GM19467 (cell line): Measurements from ENCODE around the gene RPS6KB1.
A peak's percentile ranks its signal among the peaks of the same experiment; 100 is the strongest.
"Not testable (repeated sequence)": the region's sequence is repeated elsewhere in the genome, so short reads cannot be mapped to it uniquely, and the experiment has no call there.

Source experiments
- ATAC-seq: cut with Tn5 transposase; IDR thresholded peaks from one replicate; pipeline ENCODE4 v1.9.1; 2021; ENCODE audit warnings: mild to moderate bottlenecking, moderate library complexity; ENCODE audit not compliant: unreplicated experiment

RPS6KB1 gene

DNA sequence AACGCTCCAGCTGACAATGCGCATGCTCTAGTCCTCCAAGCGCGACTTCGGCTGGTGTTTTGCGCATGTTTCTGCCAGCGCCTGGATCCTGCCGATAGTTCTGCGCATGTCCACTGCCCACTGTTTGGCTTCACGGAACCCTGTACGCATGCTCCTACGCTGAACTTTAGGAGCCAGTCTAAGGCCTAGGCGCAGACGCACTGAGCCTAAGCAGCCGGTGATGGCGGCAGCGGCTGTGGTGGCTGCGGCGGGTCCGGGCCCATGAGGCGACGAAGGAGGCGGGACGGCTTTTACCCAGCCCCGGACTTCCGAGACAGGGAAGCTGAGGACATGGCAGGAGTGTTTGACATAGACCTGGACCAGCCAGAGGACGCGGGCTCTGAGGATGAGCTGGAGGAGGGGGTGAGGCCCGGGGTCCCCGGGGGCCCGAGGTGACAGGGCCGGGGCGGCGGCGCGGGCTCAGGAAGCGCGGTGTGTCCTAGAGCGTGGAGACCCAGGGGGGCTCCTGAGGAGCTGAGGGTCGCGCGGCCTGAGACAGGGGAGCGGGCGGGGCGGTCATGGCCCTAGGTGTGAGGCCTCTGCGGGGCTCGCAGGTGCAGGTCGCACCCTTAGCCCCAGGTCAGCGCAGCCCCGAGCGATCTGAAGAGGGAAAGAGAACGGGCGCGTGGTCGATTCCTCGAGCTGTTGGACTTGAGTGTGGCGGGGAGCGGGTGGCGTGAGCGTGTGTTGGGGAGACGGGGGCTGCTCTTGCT lies at the start of gene RPS6KB1, which contains the start of gene TUBD1:
RPS6KB1 (plus strand) TSS at position 198 of the 752 bp plus-strand sequence; CDS start at position 262, 64 bp downstream.
TUBD1 (minus strand) TSS at position 20 of the 752 bp plus-strand sequence. CDS start 1,941 bp downstream, outside the sequence.
- ATAC-seq: peak; percentile 84

DNA sequence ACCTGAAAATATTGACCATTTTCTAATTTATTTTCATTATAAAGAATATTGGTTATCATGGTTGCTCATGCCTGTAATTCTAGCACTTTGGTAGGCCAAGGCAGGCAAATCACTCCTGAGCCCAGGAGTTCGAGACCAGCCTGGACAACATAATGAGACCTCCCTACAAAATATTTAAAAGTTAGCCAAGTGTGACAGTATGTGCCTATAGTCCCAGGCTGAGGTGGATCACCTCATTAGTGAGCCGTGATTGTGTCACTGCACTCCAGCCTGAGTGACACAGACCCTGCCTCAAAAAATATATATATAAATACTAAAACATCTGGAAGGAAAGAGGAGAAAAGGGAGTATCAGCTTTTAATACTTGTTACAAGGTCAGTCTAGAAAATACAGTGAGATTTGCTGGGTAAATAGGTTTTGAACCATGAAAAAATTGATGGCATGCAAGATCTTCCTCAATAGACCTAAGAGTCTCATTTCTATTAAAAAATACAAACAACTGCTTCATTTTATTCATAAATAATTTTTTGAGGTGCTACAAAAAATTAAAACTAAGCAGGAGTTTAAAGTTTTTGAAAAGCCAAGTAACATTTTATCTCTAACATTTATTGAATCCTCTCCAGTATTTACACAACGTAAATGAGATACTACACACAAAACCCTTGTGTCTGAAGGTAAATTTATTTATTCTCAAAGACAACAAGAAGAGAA lies 47.9 kb upstream of the RPS6KB1 start:
- ATAC-seq: no peak

DNA sequence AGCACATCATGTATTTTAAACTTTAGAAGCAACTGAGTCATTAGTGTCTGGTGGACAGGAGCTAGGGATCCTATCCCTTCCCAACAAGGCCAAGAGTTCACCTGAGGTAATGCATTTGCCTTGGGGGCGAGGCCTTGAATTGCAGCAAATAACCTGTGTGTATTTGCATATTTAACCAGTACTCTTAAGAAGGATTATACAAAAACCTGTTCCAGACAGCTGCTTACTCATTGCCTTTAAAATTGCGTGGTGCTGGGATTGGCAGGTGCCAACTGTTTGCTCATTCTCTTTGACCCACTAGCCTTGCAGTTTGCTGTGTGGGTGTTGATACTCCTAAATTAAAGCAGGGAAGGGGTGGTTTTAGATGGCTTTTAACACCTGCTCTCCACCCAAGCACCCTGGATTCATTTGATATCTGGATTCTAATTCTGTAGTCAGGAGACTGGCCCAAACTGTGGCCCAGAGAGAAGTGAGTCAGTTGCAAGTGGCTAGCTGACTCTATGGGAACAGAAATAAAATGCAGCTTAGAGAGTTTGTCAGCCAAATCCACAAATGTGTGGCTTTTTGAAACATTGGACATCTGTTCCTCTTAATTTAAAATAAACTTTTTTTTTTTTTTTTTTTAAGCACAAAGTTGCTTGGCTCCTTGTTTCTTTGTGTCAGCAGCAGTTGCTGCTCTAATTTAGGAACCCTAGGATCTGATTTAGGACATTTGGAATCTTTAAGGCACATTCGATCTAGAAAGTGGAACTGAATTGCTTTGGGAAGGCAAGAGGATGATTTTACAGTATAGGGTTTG lies 47.1 kb upstream of the RPS6KB1 start:
- no peak for ATAC-seq

DNA sequence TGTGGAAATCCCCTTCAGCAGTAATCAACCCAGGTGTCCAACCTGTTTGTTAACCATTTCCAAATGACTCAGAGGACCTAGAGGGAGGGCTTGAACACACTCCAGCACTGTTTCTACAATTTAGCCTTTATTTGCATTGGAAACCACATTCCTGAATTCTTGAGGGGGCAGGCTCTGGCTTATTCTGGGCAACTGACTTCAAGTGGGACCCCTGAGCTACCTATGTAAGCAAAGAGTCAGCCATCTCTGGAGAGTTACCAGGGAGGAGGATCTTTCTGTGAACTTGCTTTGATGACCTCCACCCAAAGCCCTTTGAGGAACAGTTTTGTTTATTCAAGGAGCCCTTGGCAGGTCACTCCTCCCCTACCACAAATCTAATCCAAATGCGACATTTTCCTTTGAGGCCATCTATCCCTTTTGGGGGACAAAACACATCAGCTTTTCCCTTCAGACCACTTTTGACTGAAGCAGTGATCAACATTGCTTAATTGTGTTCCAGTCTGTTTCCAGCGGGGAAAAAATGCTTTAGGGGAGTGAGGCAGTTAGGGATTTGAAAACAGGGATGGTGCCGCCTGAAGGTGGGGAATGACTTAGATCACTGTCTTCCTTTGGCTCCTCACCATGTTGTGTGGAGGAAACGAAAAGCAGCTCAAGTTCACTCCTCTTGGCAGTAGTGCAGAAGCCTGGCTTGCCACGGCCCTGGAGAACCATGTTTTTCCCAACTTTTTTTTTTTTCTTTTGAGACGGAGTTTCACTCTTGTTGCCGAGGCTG lies 46.3 kb upstream of the RPS6KB1 start:
- peak; percentile 43 for ATAC-seq

DNA sequence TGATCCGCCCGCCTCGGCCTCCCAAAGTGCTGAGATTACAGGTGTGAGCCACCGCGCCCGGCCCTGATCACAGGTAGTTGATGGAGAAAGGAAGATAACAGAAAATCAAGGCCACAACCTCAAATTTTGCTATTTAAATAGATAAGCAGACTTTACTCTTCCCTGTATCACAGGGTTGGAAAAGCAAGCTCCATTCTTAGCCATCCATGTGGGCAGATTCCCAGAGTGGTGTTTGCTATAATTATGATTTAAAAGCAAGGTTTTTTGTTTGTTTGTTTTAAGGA lies 44.6 kb upstream of the RPS6KB1 start:
- ATAC-seq: no peak

DNA sequence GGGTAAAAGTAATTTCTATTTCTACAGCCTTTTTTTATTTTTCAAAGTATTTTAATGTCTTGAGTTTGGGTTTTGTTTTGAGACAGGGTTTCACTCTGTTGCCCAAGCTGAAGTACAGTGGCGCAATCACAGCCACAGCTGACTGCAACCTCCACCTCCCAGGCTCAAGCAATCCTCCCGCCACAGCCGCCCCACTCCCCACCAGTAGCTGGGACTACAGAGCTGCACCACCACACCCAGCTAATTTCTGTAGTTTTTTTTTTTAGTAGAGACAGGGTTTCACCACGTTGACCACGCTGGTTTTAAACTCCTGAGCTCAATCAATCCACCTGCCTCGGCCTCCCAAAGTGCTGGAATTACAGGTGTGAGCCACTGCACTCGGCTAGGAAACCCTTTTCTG lies 44.1 kb upstream of the RPS6KB1 start:
- no peak for ATAC-seq

DNA sequence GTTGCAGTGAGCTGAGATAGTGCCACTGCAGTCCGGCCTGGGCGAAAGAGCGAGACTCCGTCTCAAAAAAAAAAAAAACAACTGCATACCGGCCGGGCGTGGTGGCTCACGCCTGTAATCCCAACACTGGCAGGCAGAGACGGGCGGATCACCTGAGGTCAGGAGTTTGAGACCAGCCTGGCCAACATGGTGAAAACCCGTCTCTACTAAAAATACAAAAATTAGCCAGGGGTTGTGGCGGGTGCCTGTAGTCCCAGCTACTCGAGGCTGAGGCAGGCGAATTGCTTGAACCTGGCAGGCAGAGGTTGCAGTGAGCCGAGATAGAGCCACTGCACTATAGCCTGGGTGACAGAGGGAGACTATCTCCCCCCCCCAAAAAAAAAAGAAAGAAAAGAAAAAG lies 42.6 kb upstream of the RPS6KB1 start:
- ATAC-seq: not testable (repeated sequence)

DNA sequence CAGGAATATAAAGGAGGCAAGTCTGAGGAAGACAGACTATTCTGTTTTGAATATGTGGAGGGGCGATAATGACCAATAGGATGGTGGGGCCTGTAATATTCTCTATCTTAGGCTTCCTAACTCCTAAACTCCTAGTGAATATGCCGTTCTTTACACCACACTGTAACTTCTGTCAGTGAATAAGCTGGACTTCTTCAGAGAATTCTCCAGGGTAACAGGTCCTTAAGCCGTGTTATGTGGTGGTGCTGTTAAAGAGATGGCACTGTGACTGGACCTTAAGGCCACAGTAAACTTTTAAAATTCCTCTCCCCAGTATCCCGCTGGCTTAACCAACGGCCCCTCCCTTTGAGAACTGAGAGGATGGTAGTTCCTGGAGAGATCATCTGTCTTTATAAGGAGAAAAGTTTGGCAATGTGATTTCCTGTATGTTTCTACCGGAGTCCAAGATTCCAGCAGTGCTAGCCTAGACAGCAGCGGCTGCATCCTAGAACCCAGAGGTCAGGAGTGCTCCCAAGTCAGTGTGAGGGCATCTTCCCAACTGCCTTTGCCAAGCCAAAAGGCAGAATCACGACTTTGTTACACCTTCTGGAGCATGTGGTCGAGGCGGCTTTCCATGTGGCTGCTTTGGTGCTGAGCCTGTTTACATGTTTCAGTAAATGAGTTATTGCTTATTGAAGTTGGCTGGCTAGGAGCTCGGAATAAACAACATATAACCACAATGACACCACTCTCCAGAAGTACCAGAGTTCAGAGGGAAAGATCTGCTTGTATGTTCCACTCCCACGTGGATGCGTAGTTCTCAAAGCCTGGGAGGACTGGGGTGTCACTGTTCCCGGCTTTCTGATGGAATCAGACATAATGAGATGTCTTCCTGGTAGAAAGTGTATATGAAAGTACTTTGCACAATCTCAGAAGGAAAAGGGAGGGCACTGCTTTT lies 41.2 kb upstream of the RPS6KB1 start:
- ATAC-seq: no peak

DNA sequence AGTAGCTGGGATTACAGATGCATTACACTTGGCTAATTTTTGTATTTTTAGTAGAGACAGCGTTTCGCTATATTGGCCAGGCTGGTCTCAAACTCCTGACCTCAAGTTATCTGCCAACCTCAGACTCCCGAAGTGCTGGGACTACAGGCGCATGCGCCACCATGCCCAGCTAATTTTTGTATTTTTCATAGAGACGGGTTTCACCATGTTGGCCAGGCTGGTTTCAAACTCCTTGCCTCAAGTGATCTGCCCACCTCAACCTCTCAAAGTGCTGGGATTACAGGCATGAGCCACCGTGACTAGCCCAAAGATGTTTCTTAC lies 40.1 kb upstream of the RPS6KB1 start:
- not testable (repeated sequence) for ATAC-seq

DNA sequence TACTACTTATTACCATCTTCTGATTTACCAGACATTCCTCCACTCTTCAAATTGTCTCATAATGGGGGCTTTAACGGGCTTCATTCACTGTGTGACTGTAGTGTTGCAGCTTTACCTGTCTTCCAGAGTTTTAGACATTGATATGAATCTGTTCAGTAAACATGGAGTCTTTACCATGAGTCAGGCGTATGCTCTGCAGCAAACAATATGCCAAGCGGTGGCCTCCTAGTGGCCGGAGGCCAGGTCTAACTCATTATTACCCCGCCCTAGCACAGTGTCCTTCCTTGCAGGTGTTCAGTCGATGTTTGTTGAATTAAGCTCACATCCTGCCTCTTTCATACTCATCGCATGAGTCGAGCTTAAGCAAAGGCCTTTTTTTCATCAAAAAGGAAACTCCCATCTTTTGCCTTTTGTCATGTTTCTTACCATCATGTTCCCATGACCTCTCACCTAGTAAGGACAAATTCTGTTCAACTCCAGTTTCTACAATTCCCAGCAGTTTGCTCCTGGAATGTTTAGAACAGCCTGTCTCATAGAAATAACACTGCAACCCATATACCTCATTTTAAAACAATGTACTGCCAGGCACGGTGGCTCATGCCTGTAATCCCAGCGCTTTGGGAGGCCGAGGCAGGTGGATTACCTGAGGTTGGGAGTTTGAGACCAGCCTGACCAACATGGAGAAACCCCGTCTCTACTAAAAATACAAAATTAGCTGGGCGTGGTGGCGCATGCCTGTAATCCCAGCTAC lies 39.6 kb upstream of the RPS6KB1 start:
- ATAC-seq: peak; percentile 64

DNA sequence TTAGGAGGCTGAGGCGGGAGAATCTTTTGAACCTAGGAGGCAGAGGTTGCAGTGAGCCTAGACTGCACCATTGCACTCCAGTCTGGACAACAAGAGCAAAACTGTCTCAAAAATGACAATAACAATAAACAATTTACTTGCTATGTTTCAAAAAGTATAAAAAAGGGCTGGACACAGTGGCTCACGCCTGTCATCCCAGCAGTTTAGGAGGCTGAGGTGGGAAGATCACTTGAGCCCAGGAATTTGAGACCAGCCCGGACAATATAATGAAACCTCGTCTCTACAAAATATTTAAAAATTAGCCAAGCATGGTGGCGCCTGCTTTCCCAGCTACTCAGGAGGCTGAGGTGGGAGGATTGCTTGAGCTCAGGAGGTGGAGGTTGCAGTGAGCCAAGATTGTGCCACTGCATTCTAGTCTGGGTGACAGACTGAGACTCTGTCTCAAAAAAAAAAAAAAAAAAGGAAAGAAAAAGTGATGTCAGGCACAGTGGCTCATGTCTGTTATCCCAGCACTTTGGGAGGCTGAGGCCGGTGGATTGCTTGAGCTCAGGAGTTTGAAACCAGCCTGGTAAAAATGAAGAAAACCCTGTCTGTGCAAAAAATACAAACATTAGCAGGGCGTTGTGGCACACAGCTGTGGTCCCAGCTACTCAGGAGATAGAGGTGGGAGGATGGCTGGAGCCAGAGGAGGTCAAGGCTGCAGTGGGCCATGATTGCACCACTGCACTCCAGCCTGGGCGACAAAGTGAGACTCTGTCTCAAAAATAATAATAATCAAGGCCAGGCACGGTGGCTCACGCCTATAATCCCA lies 38.8 kb upstream of the RPS6KB1 start:
- not testable (repeated sequence) for ATAC-seq

DNA sequence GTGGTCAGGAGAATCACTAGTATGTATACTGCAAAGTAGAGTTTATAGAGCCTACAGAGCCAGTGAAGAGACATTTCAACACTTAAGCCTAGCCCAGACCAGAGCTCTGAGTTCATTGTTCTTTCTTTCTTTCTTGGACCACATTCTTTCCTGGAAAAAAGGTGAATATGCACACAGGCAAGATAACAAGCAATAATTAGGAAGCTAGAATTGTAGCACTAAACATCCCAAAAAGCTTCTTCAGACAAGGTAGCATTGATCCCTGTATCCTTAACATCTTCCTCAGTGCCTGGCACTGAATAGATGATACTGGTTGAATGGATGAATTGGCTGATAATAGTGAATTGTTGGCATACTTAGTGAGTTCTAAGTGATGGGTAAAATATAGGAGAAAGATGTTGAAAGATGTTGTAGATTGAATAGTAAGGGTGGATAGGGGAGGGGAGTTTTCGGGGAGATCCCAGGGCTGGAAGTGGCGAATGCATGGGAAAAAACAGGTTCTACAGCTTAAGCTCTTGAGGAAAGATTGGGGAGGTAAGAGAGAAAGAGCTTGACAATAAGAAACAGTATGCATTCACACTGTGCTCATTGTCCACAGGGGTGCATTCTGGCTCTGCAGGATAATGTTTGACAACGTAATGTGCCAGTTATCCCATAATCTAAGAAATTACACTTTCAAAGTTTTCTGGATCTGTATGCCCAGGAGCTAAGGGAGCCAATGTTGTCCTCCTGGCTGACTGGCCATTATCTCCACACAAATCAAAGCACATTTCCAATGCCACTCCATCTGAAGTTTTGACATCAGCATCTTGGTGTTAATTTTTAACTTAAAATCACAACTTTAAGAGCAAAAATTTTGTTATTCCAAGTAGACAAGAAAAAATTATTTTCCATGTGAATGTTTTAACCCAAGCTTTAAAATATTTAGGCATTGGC lies 35.8 kb upstream of the RPS6KB1 start:
- ATAC-seq: no peak

DNA sequence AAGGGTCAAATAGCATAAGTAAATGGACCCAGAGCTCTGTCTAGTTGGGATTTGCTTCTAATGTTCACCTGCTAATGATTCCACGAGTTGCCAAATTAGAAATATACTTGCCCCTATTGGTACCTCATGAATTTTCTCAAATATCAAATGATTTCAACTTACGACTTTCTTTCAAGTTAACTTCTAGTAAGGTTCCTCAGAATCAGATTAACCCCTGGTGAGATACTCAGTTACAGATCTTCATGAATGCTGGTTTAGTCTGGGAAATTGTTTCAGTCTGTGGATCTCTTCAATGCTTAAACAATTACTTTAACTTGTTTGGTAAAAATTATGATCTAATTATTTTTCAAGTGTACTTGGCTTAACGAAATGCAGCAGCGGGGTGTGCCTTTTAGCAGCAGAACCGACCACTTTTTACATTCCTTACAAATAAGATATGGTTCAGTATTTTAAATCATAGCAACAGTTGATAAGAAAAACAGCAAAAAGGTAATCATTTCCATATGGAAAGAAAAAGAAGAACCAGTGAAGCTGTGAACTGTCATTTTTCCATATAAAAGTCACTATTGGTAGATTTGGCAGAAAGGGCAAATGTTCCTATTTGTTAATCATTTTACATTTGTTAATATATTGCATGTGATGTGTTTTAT lies 34.6 kb upstream of the RPS6KB1 start:
- ATAC-seq: no peak

DNA sequence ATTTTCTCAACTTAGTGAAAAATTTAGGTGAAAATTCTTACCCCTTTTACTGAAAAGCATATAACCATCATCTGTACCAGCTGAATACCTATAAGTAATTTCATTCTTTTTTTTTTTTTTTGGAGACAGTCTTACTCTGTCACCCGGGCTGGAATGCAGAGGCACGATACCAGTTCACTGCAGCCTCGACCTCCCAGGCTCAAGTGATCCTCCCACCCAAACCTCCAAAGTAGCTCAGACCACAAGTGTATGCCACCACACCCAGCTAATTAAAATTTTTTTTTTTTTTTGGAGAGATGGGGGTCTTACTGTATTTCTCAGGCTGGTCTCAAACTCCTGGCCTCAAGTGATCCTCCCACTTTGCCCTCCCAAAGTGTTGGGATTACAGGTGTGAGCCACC lies 34.0 kb upstream of the RPS6KB1 start:
- ATAC-seq: no peak

DNA sequence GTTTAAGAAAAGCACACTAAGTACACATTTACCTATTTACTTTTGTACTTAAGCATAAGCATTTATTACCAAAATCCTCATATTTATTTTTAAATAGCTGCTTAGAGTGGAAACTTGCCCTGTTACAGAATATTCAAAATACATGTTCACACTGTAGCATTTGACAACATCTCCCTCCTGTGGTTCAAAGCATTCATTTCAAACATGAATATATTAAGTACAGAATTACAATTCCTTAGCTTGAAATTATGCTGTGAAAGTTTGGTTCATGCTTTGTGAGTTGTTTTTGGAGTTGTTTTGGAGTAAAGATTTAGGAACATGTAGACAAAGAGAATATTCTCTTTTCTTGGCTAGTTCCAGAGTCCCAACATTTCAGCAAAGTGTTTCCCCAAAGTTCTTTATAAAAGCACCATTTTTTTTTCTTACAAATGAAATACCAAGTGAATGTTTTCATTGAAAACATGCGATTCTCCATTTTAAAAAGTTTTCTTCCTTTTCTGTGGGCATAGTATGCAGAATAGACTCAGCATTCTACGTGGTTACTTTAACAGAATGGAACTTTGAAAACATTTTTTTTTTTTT lies 33.4 kb upstream of the RPS6KB1 start:
- no peak for ATAC-seq

DNA sequence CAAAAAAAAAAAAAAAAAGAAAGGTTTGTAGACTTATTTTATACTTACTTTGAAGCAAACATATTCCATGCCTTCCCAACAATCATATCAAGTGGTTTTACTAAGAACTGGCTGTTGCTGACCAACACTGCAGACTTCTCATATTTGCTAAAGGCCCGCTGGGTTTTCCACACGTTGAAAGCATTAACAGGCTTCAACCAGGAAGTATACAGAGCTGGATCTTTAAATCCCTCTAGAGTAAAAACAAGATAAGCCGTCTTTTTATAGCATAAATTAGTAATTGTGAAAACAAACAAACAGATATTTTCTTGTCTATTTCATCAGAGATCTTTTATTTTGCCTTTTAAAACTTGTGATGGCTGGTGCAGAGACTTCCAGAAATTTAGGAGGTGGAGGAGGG lies 29.3 kb upstream of the RPS6KB1 start:
- no peak for ATAC-seq

DNA sequence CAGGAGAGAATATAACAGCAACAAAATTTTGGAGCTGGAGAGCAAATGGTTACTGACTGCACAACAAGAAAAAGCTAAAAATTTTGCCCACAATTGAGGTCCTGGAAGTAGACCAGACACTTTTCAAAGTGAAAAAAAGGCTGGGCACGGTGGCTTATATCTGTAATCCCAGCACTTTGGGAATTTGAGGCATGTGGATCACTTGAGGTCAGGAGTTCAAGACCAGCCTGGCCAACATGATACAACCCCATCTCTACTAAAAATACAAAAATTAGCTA lies 23.0 kb upstream of the RPS6KB1 start:
- ATAC-seq: no peak
